GM23338 (cell line): Measurements from ENCODE around the gene EFNA4. TPM values are rescaled to one million over a fixed set of nuclear protein-coding genes. Genes with fewer than 3 reads are reported as not detected.

Experiments
- ATAC-seq: fragments of 200-7000 bp; cut with Tn5 transposase; 3 replicates; pipeline ENCODE4 v1.9.1; 2020
- DNase-seq: peaks from one replicate; pipeline ENCODE4 v3.0.0-alpha.2; 2015; ENCODE audit warnings: low spot score
- H2AFZ ChIP-seq: fragments of 200-600 bp; sonication (generic); 2 replicates; pipeline ENCODE4 v1.8.0; 2016; ENCODE audit warnings: antibody characterized with exemption, mild to moderate bottlenecking, moderate library complexity
- H3F3A ChIP-seq: fragments of 200-600 bp; sonication (generic); replicated peaks from 2 replicates; pipeline ENCODE4 v1.8.0; 2017; ENCODE audit warnings: antibody characterized with exemption, mixed run types, low read depth
- H3K27ac ChIP-seq: fragments of 200-600 bp; sonication (generic); 2 replicates; pipeline ENCODE4 v1.6.1; 2016; ENCODE audit warnings: low read depth
- H3K27me3 ChIP-seq: fragments of 200-600 bp; sonication (generic); 2 replicates; pipeline ENCODE4 v1.8.0; 2016; ENCODE audit warnings: mild to moderate bottlenecking, mixed run types, moderate library complexity; ENCODE audit not compliant: insufficient read depth
- H3K36me3 ChIP-seq: fragments of 200-600 bp; sonication (generic); 2 replicates; pipeline ENCODE4 v1.8.0; 2016; ENCODE audit warnings: mild to moderate bottlenecking; ENCODE audit not compliant: insufficient read depth
- H3K4me1 ChIP-seq: fragments of 200-600 bp; sonication (generic); 2 replicates; pipeline ENCODE4 v1.8.0; 2016; ENCODE audit warnings: mild to moderate bottlenecking, moderate library complexity; ENCODE audit not compliant: insufficient read depth
- H3K4me2 ChIP-seq: fragments of 200-600 bp; sonication (generic); 2 replicates; pipeline ENCODE4 v1.7.1; 2017; ENCODE audit warnings: mixed run types
- H3K4me3 ChIP-seq: fragments of 200-600 bp; sonication (generic); 2 replicates; pipeline ENCODE4 v1.6.1; 2016; ENCODE audit warnings: mixed run types
- H3K79me2 ChIP-seq: fragments of 200-600 bp; sonication (generic); replicated peaks from 2 replicates; pipeline ENCODE4 v1.8.0; 2017; ENCODE audit warnings: mild to moderate bottlenecking; ENCODE audit not compliant: insufficient read depth
- H3K9me2 ChIP-seq: fragments of 200-600 bp; sonication (generic); 2 replicates; pipeline ENCODE4 v1.8.0; 2017; ENCODE audit not compliant: insufficient read depth
- H4K20me1 ChIP-seq: fragments of 200-600 bp; sonication (generic); replicated peaks from 2 replicates; pipeline ENCODE4 v1.8.0; 2017; ENCODE audit warnings: mild to moderate bottlenecking; ENCODE audit not compliant: insufficient read depth
- H3K27ac Mint-ChIP-seq: 2 replicates; pipeline ENCODE4 v1.8.0; 2020; ENCODE audit warnings: inconsistent platforms, mild to moderate bottlenecking, moderate library complexity, mixed read lengths
- H3K27me3 Mint-ChIP-seq: 3 replicates; pipeline ENCODE4 v1.8.0; 2022; ENCODE audit warnings: low read depth, mild to moderate bottlenecking, moderate library complexity, mixed read lengths, inconsistent platforms; ENCODE audit not compliant: insufficient read depth, poor library complexity
- H3K36me3 Mint-ChIP-seq: 3 replicates; pipeline ENCODE4 v1.8.0; 2021; ENCODE audit warnings: low read depth, mild to moderate bottlenecking, inconsistent platforms, moderate library complexity, mixed read lengths
- H3K4me1 Mint-ChIP-seq: 3 replicates; pipeline ENCODE4 v1.8.0; 2020; ENCODE audit warnings: mild to moderate bottlenecking, inconsistent platforms, mixed read lengths
- H3K4me3 Mint-ChIP-seq: 3 replicates; pipeline ENCODE4 v1.8.0; 2021; ENCODE audit warnings: moderate library complexity, mild to moderate bottlenecking, inconsistent platforms, mixed read lengths
- H3K9me3 Mint-ChIP-seq: 3 replicates; pipeline ENCODE4 v1.8.0; 2020; ENCODE audit warnings: moderate library complexity, mild to moderate bottlenecking, inconsistent platforms, mixed read lengths
- CREB1 ChIP-seq: fragments of 250-450 bp; sonication (Bioruptor Pico); IDR thresholded peaks from 2 replicates; pipeline ENCODE4 v1.5.0; 2020; ENCODE audit warnings: low read depth, mild to moderate bottlenecking, moderate library complexity
- EZH2 ChIP-seq: fragments of 200-600 bp; sonication (generic); IDR thresholded peaks from one replicate; pipeline ENCODE4 v1.8.0; 2017; ENCODE audit warnings: antibody characterized with exemption, mild to moderate bottlenecking, low read depth; ENCODE audit not compliant: unreplicated experiment
- EZH2phosphoT487 ChIP-seq: fragments of 200-600 bp; sonication (generic); IDR thresholded peaks from one replicate; pipeline ENCODE4 v1.8.1; 2018; ENCODE audit warnings: antibody characterized with exemption; ENCODE audit not compliant: unreplicated experiment
- JUNB ChIP-seq: IDR thresholded peaks from one replicate; pipeline ENCODE4 v1.6.1; 2016; ENCODE audit warnings: antibody characterized with exemption; ENCODE audit not compliant: unreplicated experiment
- NANOG ChIP-seq: IDR thresholded peaks from 2 replicates; pipeline ENCODE4 v1.6.1; 2016; ENCODE audit warnings: antibody characterized with exemption, borderline replicate concordance
- POLR2AphosphoS5 ChIP-seq: IDR thresholded peaks from 2 replicates; pipeline ENCODE4 v1.6.1; 2016; ENCODE audit warnings: antibody characterized with exemption, low read depth
- STAT1 ChIP-seq: IDR thresholded peaks from one replicate; pipeline ENCODE4 v1.6.1; 2016; ENCODE audit warnings: antibody characterized with exemption; ENCODE audit not compliant: unreplicated experiment
- ZNF114 ChIP-seq: fragments of 250-450 bp; sonication (Bioruptor Pico); IDR thresholded peaks from 2 replicates; pipeline ENCODE4 v1.5.0; 2020; ENCODE audit warnings: mild to moderate bottlenecking, moderate library complexity
- ZNF331 ChIP-seq: fragments of 250-450 bp; sonication (Bioruptor Pico); IDR thresholded peaks from 2 replicates; pipeline ENCODE4 v1.5.0; 2020; ENCODE audit warnings: low read depth, mild to moderate bottlenecking, moderate library complexity
- polyA plus RNA-seq: library from polyadenylated mRNA; unstranded; fragments of >200 nt; fragmentation: Nextera tagmentation; extraction: Ambion mirVana; gene quantifications from 2 replicates; pipeline ENCODE4 v1.2.1, GENCODE V29; 2016
- total RNA-seq: library from RNA; depleted of rRNA; stranded (reverse); fragments of >200 nt; shearing (Covaris generic); gene quantifications from 2 replicates; pipeline ENCODE4 v1.2.3, GENCODE V29; 2014
- TF ChIP-seq, protein P1 (sequence below): fragments of 250-450 bp; sonication (Bioruptor Pico); IDR thresholded peaks from 2 replicates; pipeline ENCODE4 v1.5.0; 2020; ENCODE audit warnings: mild to moderate bottlenecking, moderate library complexity
- TF ChIP-seq, protein P2 (sequence below): IDR thresholded peaks from one replicate; pipeline ENCODE4 v1.6.1; 2018; ENCODE audit warnings: antibody characterized with exemption; ENCODE audit not compliant: unreplicated experiment
- TF ChIP-seq, protein P3 (sequence below), 2 experiments: fragments of 200-600 bp in 1 of 2; sonication (generic) in 1 of 2; conservative IDR thresholded peaks; 2 replicates each; pipeline versions ENCODE4 v1.5.1 to v1.6.1; 2016 to 2017; ENCODE audit warnings: antibody characterized with exemption in 2 of 2, low read depth in 2 of 2, mild to moderate bottlenecking in 2 of 2, moderate library complexity in 1 of 2
- TF ChIP-seq, protein P4 (sequence below): IDR thresholded peaks from 2 replicates; pipeline ENCODE4 v1.6.1; 2016; ENCODE audit warnings: antibody characterized with exemption

EFNA4 gene
- total and polyA plus RNA-seq, 2 experiments from 2014 or later: 11.1 to 22.9 TPM

DNA sequence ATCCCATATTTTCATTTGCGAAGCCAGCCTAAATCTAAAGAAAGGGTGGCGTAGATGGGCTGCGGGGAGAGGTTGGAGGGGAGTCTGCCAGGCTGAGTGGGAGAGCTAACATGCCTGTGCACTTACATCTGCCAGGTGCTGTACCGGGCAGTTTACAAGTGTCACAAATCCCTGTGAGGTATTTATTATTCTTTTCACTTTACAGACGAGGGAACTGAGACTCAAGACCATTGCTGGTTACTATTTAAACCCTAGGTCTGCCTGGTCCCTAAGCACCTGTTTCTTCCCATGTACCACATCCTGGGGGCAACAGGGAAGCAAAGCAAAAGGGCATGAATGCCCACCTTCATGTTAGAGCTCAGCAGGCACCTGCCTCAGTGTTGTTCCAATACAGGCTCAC is 44.8 kb downstream of the EFNA4 start:
- H3K9me3 Mint-ChIP-seq: no peaks in the 10 kb centered on the region
- Histone ChIP-seq H3F3A (0 out of 2 replicates have a peak, but pooled peaks cover 3% of the 10 kb centered on the region), H3K79me2 (no peaks in the 10 kb centered on the region), H3K27ac (no peak overlapping the region), H3K4me3 (no peak overlapping the region), H3K4me1 (no peaks in the 10 kb centered on the region; the same call in 1 of the 2 replicates), H3K36me3 (no peaks in the 10 kb centered on the region), H3K27me3 (no peaks in the 10 kb centered on the region), H3K9me2 (no peaks in the 10 kb centered on the region), H4K20me1 (no peaks in the 10 kb centered on the region), H2AFZ (no peak overlapping the region), H3K4me2 (no peak overlapping the region)
- no peak overlapping the region for H3K27ac Mint-ChIP-seq
- no peak overlapping the region for H3K4me3 Mint-ChIP-seq
- DNase-seq (no peak), ATAC-seq (no peak)
- TF ChIP-seq POLR2AphosphoS5 (no peak), CREB1 (CRISPR knock-in tag) (no peak), EZH2 (no peak), JUNB (no peak), ZNF114 (no peak), STAT1 (no peak), NANOG (no peak), ZNF331 (CRISPR knock-in tag) (no peak), EZH2phosphoT487 (no peak)
- TF ChIP-seq, protein P1, sequence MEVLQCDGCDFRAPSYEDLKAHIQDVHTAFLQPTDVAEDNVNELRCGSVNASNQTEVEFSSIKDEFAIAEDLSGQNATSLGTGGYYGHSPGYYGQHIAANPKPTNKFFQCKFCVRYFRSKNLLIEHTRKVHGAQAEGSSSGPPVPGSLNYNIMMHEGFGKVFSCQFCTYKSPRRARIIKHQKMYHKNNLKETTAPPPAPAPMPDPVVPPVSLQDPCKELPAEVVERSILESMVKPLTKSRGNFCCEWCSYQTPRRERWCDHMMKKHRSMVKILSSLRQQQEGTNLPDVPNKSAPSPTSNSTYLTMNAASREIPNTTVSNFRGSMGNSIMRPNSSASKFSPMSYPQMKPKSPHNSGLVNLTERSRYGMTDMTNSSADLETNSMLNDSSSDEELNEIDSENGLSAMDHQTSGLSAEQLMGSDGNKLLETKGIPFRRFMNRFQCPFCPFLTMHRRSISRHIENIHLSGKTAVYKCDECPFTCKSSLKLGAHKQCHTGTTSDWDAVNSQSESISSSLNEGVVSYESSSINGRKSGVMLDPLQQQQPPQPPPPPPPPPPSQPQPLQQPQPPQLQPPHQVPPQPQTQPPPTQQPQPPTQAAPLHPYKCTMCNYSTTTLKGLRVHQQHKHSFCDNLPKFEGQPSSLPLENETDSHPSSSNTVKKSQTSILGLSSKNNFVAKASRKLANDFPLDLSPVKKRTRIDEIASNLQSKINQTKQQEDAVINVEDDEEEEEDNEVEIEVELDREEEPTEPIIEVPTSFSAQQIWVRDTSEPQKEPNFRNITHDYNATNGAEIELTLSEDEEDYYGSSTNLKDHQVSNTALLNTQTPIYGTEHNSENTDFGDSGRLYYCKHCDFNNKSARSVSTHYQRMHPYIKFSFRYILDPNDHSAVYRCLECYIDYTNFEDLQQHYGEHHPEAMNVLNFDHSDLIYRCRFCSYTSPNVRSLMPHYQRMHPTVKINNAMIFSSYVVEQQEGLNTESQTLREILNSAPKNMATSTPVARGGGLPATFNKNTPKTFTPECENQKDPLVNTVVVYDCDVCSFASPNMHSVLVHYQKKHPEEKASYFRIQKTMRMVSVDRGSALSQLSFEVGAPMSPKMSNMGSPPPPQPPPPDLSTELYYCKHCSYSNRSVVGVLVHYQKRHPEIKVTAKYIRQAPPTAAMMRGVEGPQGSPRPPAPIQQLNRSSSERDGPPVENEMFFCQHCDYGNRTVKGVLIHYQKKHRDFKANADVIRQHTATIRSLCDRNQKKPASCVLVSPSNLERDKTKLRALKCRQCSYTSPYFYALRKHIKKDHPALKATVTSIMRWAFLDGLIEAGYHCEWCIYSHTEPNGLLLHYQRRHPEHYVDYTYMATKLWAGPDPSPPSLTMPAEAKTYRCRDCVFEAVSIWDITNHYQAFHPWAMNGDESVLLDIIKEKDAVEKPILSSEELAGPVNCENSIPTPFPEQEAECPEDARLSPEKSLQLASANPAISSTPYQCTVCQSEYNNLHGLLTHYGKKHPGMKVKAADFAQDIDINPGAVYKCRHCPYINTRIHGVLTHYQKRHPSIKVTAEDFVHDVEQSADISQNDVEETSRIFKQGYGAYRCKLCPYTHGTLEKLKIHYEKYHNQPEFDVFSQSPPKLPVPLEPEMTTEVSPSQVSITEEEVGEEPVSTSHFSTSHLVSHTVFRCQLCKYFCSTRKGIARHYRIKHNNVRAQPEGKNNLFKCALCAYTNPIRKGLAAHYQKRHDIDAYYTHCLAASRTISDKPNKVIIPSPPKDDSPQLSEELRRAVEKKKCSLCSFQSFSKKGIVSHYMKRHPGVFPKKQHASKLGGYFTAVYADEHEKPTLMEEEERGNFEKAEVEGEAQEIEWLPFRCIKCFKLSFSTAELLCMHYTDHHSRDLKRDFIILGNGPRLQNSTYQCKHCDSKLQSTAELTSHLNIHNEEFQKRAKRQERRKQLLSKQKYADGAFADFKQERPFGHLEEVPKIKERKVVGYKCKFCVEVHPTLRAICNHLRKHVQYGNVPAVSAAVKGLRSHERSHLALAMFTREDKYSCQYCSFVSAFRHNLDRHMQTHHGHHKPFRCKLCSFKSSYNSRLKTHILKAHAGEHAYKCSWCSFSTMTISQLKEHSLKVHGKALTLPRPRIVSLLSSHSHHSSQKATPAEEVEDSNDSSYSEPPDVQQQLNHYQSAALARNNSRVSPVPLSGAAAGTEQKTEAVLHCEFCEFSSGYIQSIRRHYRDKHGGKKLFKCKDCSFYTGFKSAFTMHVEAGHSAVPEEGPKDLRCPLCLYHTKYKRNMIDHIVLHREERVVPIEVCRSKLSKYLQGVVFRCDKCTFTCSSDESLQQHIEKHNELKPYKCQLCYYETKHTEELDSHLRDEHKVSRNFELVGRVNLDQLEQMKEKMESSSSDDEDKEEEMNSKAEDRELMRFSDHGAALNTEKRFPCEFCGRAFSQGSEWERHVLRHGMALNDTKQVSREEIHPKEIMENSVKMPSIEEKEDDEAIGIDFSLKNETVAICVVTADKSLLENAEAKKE (CRISPR knock-in tag): no peak
- TF ChIP-seq, protein P2, sequence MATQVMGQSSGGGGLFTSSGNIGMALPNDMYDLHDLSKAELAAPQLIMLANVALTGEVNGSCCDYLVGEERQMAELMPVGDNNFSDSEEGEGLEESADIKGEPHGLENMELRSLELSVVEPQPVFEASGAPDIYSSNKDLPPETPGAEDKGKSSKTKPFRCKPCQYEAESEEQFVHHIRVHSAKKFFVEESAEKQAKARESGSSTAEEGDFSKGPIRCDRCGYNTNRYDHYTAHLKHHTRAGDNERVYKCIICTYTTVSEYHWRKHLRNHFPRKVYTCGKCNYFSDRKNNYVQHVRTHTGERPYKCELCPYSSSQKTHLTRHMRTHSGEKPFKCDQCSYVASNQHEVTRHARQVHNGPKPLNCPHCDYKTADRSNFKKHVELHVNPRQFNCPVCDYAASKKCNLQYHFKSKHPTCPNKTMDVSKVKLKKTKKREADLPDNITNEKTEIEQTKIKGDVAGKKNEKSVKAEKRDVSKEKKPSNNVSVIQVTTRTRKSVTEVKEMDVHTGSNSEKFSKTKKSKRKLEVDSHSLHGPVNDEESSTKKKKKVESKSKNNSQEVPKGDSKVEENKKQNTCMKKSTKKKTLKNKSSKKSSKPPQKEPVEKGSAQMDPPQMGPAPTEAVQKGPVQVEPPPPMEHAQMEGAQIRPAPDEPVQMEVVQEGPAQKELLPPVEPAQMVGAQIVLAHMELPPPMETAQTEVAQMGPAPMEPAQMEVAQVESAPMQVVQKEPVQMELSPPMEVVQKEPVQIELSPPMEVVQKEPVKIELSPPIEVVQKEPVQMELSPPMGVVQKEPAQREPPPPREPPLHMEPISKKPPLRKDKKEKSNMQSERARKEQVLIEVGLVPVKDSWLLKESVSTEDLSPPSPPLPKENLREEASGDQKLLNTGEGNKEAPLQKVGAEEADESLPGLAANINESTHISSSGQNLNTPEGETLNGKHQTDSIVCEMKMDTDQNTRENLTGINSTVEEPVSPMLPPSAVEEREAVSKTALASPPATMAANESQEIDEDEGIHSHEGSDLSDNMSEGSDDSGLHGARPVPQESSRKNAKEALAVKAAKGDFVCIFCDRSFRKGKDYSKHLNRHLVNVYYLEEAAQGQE: no peak
- TF ChIP-seq, protein P3, sequence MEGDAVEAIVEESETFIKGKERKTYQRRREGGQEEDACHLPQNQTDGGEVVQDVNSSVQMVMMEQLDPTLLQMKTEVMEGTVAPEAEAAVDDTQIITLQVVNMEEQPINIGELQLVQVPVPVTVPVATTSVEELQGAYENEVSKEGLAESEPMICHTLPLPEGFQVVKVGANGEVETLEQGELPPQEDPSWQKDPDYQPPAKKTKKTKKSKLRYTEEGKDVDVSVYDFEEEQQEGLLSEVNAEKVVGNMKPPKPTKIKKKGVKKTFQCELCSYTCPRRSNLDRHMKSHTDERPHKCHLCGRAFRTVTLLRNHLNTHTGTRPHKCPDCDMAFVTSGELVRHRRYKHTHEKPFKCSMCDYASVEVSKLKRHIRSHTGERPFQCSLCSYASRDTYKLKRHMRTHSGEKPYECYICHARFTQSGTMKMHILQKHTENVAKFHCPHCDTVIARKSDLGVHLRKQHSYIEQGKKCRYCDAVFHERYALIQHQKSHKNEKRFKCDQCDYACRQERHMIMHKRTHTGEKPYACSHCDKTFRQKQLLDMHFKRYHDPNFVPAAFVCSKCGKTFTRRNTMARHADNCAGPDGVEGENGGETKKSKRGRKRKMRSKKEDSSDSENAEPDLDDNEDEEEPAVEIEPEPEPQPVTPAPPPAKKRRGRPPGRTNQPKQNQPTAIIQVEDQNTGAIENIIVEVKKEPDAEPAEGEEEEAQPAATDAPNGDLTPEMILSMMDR (conservative IDR thresholded peaks at IDR 0.05; ENCODE audit: low read depth in 2 of 2): no peak
- TF ChIP-seq, protein P4, sequence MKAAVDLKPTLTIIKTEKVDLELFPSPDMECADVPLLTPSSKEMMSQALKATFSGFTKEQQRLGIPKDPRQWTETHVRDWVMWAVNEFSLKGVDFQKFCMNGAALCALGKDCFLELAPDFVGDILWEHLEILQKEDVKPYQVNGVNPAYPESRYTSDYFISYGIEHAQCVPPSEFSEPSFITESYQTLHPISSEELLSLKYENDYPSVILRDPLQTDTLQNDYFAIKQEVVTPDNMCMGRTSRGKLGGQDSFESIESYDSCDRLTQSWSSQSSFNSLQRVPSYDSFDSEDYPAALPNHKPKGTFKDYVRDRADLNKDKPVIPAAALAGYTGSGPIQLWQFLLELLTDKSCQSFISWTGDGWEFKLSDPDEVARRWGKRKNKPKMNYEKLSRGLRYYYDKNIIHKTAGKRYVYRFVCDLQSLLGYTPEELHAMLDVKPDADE: no peak
- peaks cover 1% of the 10 kb centered on the region for H3K27me3 Mint-ChIP-seq
- H3K4me1 Mint-ChIP-seq: 0 out of 3 replicates have a peak, but pooled peaks cover 2% of the 10 kb centered on the region
- H3K36me3 Mint-ChIP-seq: no peaks in the 10 kb centered on the region
